NCI-H2196 (cell line): Measurements from ENCODE around the gene PPAN.

Source experiments
- DNase-seq: peaks from one replicate; lab custom pipeline; 2025; ENCODE audit not compliant: unreplicated experiment; lab: John Stamatoyannopoulos, UW

The PPAN gene

DNA sequence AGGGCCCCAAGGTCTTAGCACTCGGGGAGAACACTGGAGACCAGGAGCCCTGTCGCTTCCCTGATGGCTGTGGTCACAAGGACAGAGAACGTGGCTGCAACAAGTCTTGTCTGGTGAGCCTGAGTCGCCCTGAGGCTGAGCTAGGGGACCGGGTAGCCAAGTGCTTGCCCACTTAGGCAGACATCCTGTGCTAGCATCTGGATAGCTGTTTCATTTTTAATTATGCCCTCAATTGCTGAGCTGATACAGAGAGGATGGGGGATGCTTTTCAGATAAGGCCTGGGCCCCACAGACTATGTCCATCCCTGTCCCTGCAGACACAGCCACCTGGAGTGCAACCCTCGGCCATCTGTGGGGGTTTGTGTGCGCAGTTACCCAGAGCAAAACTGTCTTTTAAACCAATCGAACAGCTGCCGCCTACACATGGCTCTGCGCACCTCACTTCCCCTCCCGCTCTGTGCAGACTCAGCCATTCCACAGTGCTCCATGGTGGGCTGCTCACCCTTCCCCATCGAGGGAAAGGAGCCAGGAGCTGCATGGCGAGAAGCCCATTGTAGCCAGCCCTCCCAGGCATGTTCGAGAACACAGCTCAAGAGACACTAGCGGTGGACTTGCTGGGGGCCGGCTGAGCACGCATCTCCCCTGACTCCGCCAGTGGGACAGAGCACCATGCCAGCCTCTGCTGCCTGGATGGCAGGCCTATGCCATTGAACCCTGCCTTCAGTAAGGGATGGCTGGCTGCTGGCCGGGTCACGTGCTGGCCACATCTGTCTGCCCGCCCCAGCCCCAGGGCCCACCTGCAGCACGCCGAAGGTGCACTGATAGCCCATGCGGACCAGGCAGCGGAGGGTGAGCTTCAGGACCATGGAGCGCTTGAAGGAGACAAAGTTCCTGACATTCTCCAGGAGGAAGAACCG, 33.0 kb downstream of the PPAN start:
- DNase-seq: no peak

DNA sequence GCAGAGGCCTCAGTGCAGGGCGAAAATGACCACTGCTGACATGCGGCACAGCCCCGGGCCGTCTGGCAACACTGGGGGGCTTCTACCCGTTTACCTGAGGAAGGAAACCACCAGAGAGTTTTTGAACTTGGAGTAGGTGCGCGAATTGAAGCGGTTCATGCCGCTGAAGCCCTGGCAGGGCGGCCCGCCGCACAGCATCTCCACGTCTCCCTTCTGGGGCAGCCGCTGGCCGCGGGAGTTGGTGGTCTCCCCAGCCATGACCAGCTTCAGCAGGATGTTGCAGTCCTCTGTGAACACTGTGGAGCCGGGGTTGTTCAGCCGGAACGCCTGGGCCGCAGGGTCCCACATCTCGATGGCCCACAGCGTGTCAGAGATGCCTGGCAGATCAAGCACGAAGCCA, 33.8 kb downstream of the PPAN start:
- no peak for DNase-seq

GRCh38 chr19:10141479-10141878, 35.3 kb downstream of the PPAN start:
- no peak for DNase-seq

GRCh38 chr19:10141973-10142372, 35.8 kb downstream of the PPAN start:
- no peak for DNase-seq

- no peak for DNase-seq
Measured at GRCh38 chr19:10142701-10143375, 36.7 kb downstream of the PPAN start.

DNA sequence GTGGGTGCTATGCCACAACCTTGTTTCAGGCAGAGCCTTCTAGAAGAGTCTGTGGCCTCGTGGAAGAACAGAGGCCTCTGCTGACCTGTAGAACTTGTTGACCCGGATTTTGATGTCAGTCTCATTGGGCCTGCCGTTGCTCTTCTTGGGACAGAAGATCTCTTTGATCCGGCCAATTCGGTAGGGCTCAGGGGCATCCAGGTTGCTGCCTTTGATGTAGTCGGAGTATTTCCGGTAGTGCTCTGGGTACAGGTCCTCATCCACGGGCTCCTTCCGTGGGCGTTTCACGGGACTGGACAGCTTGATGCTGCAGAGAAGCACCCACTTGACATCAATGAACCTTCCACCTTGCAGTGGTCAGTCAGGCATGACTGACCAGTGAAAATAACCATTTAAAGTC, 37.5 kb downstream of the PPAN start:
- DNase-seq: no peak

- no peak for DNase-seq
Measured at GRCh38 chr19:10144361-10144760, 38.2 kb downstream of the PPAN start.

DNA sequence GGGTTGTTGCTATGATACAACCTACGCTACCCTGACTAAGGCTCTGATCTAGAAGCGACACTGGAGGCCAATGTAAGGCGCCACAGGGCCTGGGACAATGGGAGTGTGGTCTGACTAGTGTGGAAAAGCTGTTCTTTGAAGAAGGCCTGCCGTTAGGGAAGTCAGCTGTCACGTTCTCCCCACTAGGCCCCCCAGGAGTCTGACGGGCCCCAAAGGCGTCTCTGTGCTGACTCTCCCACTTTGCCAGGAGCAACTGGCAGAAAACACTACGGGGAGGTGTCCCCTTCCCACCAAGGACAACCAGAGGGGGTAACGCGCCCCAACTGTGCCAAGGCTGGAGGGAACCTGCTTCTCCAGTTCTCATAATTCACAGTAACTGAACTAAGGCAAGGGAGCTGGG, 38.9 kb downstream of the PPAN start:
- no peak for DNase-seq

DNA sequence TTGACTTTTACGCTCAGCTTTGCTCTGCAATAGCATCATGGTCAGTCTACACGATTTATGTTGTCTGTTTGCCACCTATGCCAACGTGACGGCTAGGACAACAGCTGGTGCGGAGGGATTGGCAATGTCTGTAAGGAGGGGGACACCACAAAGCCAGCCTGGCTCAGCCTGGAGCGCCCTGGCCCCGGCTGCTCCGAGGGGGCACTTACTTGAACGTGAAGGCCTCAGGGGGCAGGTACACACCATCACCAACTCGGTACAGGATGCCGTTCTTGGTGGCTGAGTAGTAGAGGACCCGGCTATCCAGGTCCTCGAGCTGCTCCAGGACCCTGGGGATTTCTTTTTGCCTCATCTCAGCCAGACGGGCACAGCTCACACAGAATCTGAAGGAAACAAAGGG, 40.0 kb downstream of the PPAN start:
- DNase-seq: no peak

- DNase-seq: no peak
Measured at GRCh38 chr19:10149427-10149826, 43.3 kb downstream of the PPAN start.

DNA sequence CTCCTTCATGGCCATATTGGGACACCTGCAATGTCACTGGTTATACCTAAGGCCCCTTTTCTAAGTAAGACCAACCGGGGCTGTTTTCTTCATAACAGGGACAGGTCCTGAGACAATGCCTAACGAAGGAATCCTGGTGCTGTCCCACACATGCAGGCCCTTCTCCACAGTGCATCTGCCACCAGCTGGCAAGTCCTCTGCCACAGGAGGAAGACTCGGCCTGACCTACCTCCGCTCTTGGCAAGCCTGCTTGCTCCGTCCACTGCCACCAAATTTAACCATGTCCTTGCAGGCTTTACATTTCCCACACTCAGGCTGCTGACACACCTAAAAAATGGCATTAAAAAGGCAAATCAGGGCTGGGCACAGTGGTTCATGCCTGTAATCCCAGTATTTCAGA, 45.4 kb downstream of the PPAN start:
- DNase-seq: no peak

GRCh38 chr19:10152100-10152499, 45.9 kb downstream of the PPAN start:
- DNase-seq: no peak

- DNase-seq: no peak
Measured at GRCh38 chr19:10155839-10156238, 49.7 kb downstream of the PPAN start.

DNA sequence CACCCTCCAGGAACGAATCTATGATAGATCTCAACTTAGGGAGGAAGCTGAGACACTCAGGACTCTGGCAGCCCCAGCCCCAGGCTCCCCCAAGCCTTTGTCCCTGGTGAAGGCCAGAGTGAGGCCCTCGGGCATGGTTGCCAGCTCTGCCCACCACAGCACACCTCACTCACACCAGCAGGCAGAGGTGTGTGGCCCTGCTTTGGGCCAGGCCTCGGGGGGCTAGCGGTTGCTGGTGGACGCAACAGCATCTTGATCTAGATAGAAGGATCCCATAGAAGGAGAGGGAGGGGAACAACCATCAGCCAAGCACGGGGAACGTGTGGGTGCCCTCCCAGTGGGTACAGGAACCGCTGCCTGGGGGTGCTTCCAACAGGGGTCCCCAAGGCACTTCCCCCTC, 51.9 kb downstream of the PPAN start:
- DNase-seq: no peak

GRCh38 chr19:10158485-10158884, 52.3 kb downstream of the PPAN start:
- DNase-seq: no peak

DNA sequence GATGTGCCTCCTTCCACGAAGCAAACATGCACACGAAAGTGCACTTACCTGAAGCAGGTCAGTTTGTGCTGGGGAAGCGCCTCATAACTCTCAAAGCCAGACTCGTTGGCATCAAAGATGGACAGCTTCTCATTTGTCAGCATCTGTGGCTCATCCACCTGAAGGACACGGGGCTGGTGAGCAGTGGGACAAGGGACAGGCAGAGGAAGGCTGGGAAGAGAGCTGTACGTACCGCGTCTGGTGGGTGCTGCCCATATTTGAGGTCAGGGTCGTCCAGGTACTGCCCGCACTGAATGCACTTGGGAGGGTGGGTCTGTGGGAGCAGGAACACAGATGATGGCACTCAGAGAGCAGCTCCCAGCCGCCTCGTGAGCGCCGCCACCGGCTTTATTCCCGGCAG, 53.4 kb downstream of the PPAN start:
- DNase-seq: no peak
